ENCODE results near the gene MESP1.
"Not testable (repeated sequence)": the region's sequence is repeated elsewhere in the genome, so short reads cannot be mapped to it uniquely, and the experiment has no call there.

The MESP1 gene, protein sequence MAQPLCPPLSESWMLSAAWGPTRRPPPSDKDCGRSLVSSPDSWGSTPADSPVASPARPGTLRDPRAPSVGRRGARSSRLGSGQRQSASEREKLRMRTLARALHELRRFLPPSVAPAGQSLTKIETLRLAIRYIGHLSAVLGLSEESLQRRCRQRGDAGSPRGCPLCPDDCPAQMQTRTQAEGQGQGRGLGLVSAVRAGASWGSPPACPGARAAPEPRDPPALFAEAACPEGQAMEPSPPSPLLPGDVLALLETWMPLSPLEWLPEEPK

DNA sequence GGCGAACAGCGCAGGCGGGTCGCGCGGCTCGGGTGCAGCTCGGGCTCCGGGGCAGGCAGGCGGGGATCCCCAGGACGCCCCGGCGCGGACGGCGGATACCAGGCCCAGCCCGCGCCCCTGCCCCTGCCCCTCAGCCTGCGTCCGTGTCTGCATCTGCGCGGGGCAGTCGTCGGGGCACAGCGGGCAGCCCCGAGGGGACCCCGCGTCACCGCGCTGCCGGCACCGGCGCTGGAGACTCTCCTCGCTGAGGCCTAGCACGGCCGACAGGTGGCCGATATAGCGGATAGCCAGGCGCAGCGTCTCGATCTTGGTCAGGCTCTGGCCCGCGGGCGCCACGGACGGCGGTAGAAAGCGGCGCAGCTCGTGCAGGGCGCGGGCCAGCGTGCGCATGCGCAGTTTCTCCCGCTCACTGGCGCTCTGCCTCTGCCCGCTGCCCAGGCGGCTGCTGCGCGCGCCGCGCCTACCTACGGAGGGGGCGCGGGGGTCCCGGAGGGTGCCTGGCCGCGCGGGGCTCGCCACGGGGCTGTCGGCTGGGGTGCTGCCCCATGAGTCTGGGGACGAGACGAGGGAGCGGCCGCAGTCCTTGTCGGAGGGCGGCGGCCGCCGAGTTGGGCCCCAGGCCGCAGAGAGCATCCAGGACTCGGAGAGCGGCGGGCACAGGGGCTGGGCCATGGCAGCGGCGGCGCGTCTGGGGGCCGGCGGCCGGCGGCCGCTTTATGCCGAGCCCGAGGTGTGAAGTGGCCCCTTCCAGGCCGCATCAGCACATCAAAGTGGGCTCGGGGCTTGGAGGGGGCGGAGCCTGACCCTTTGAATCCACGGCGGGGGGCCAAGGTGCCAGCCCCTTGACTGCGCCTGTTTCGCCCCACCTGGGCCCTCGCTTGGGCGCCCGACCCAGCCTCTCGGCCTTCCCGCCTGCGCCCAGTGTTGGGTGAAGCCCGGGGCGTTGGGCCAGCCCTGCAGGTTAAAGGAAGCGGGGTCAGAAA is at the start of gene MESP1:
Gene MESP1 (minus strand): TSS at position 690 of the 983 bp plus-strand sequence. CDS start 18 bp downstream, at position 672.
- DNase-seq: peak; percentile 71 to 83

DNA sequence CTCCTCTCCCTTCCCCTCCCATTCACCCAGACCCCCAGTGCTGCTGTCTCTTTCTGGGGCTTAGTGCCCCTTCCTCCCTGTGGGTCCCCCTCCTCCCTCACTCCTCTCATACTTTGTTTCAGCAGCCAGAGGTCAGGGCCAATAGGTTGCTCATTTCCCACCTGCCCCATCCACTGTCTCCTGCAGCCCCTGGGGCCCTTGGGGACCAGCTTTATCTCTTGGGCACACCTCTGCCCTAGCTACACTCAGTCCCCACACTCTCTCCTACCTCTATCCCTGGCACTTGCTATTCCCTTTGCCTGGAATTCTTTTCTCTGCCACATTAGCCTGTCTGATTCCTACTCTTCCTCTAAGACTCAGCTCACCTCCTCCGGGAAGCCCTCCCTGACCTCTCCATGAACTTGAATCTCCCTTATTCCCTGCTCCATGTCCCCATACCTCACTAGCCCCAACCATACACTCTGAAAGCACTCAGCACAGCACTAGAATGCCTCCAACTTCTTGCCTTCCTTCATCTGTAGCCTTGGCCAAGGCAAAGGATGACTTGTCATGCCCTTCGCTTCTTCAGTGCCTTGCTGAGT is 49.0 kb upstream of the MESP1 start:
- no peak for DNase-seq

DNA sequence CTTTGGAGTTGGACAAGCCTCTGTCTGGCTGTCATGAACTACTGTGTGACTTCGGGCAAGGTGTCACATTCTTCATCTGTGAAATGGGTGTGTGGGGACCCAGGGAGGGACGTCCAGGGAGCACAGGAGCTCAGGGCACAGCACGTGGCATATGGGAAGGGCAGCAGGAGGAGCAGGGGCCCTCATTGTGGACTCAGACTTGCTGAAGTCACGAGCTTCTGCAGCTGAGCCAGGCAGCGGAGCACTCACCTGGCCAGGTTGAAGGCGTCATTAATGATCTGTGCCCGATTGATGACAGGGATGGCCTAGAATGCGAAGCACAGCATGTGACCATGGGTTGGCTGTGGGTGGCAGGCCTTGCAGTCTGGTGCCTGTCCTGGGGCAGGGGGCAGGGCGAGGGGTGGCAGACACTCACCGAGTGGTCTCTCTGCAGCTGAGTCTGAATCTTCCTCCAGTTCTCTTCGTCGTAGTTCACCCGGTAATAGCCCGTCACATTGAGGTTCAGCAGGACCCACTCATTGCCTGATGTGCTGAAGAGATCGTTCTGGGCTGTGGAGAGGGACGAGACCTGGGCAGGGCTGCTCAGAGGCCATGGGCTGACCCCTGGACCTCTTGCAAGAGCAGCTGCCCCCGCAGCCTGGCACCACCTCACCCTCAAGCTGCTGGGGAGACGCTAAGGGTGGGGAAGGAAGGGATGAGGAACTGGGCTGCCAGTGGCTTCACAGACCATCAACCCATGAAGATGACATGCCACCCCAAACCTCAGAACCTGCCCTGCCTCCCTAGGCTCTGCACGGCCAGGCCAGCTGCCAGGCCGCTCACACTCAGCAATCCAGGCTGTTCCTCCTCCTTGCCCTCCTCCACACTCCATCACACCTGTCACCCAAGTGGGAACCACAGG is 48.2 kb upstream of the MESP1 start:
- DNase-seq: no peak

DNA sequence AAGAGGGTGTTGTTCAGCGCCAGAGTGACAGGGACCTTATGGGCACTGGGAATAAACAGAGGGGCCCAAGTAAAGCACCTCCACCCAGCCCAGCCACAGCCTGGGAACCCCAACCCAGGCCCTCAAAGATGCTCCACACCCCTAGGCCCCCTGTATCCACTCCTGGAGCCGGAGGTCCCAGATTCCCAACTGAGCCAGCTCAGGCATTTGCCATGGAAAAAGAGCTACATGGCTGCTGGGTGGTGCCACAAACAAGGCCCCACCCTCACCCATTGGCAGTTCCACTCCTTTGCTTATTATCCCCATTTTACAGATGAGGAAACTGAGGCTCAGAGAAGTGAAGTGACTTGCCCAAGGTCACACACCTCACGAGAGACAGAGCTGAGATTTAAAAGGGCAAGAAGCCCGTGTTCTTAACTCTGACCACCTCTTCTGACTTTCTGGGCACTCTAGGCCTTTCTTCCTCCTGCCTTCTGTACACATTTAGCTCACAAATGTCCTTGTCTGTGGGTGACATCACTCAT is 46.7 kb upstream of the MESP1 start:
- DNase-seq: no peak

DNA sequence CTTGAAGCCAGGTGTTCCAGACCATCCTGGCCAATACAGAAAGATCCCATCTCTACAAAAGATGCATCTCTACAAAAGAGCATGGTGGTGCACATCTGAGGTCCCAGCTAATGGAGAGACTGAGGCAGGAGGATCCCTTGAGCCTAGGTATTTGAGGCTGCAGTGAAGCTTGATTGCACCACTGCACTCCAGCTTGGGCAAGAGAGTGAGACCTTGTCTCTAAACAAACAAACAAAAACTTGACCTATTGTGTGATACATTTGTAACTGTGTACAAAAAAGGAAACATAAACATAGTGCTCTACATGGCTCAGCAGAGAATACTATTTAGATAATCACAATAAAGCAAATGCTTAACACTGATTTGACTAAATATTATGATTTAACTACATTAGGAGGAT is 44.9 kb upstream of the MESP1 start:
- DNase-seq: no peak

DNA sequence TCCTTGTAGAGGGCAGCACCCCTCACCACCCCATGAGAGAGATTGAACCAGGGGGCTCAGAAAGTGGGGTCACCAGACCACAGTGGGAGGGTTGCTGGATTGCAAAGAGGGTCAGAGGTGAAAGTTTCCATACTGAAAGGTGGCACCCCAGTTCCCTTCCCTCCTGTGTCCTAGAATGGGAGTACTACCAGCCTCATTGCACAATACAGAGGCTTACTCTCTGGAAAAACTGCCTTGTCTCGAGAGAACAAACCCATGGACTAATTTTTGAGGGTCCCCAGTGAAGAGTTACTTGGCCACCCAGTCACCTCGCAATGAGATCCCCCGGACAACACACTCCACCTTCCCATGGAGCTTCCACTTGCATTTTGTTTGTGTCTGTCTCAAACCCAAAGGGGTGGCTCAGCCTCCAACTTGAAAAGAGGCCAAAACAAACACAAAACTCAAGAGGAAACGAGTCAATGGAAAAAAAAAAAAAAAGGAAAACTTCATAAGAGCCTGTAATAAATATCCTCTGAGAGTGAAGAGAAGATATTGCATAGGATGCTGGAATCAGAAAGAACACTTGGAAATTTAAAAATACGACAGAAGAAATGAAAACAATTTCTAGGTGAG is 43.7 kb upstream of the MESP1 start:
- DNase-seq: no peak

DNA sequence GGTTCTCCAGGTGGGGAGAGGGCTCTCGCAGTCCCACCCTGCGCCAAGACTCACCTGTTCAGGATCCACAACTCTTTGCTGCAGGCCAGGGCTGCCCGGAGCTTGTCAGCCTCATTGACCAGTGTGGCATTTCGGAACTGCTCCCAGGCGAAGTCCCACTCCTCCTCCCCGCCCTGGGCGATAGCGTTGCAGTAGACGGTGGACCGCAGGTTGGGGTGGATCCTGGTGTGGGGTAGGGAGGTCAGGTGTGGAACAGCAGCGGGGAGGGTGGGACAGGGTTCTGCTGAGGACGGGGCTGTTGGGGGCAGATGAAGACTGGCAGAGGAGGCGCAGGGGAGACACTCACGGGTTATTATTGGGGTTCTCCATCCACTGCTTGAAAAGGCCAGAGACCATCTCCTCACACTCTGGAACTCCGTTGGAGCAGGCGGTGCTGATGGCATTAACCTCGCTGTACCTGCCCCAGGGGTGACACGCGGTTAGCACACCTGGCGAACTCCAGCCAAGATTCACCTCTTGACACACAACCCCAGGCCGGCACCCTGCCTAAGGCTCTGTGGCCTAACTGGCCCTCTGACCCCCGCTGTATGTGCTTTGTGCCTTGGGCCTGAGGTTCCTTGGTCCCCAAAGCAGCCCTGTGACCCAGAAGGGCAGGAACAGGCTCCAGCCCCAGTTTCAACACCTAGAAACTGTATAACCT is 41.2 kb upstream of the MESP1 start:
- no peak for DNase-seq

DNA sequence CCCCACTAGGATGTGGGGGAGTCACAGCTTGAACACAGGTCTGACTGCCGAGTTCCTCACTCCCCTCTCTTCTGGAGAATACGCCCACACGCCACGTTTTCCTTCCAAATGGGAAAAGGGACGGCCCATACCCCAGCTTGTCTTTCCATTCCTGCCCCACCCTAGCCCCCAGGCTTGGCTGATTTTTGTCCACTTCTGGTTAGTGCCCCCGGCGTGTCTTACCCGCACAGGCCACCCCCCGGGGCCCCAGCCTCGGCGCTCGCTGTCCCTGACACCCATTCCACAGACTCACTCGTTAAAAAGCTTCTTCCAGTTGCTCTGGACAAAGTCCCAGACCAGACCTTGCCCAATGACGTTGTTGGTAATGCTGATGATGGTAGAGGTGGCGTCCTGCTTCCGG is 39.6 kb upstream of the MESP1 start:
- no peak for DNase-seq

DNA sequence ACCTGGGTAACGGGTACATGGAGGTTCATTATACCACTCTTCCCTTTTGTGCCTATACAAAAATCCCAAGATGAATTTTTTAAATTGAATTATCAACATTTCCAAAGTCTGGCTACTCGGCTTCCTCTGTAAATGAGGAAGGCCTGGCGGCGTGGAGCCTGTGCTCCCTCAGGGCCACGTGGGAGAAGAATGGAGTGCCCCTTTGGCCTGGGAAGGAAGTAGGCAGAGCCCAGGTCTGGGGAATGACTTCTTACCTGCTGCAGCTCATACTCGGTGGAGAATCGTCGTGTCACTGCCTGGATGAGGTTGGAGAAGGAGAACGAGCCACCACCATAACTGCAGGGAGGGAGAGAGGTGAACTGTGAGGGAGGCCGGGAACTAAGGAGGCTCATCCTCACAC is 39.2 kb upstream of the MESP1 start:
- no peak for DNase-seq

DNA sequence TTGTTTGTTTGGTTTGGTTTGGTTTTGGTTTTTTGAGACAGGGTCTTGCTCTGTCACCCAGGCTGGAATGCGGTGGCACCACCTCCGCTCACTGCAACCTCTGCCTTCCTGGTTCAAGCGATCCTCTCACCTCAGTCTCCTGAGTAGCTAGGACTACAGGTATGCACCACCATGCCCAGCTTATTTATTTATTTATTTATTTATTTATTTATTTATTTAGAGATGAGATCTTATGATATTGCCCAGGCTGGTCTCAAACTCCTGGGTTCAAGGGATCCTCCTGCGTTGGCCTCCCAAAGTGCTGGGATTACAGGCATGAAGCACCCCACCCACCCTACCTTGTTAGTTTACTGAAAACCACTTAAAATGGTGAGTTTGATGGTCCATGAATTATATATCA is 37.5 kb upstream of the MESP1 start:
- not testable (repeated sequence) for DNase-seq

DNA sequence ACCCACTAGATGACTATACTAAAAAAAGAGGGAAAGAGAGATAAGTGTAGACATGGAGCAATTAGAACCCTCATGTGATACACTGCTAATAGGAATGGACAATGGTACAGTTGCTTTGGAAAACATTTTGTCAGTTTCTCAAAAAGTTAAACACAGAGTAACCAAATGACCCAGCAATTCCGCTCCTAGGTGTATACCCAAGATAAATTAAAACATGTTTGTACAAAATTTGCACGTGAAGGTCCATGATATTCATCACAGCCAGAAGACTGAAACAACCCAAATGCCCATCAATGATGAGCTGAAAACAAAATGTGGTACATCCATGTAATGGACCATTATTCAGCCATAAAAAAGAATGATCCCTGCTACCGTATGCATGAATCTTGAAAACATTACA is 36.9 kb upstream of the MESP1 start:
- no peak for DNase-seq

DNA sequence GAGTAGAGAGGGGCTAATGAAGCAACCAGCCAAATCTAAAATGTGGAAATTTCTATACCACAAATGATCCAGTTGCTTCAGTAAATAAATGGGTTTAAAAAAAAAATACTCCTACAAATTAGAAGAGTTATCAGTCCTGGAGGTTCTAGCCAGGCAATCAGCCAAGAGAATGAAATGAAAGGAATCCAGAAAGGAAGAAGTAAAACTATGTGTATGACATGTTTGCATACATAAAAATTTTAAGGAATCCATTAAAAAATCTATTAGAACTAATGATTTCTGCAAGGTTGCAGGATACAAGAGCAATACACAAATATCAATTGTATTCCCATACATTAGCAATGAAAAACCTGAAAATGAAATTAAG is 34.7 kb upstream of the MESP1 start:
- no peak for DNase-seq

DNA sequence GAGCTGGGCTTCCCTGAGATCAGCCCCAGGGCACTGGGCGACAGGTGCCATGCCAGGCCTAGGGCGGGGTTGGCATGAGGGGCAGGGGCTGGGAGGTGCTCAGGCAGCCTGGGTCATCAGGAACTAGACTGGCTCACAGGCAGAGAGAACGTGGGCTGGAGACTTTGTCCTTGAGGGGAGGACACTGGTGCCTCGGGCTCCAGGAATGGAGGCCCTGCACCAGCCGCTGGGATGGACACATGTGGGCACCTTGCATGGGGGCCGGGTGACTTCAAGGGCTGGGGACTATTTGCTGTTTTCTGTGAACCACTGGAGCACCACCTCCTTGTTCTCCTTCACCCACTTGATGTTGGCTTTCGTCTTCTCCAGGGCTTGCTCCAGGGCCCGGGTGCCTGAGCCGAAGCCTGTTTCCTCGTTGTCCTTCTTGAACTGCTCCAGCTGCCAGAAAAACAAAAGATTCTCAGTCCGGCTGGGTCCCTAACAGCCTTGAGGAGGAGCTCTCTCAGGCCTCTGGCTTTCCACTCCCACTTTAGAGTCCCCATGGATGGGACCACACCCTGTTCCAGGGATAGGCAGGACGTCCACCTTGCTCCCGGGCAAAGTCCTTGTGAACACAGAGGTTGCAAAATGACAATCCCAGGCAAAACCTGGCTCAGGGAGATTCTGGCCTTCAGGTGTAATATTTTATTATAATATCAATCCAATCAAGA is 34.2 kb upstream of the MESP1 start:
- no peak for DNase-seq

DNA sequence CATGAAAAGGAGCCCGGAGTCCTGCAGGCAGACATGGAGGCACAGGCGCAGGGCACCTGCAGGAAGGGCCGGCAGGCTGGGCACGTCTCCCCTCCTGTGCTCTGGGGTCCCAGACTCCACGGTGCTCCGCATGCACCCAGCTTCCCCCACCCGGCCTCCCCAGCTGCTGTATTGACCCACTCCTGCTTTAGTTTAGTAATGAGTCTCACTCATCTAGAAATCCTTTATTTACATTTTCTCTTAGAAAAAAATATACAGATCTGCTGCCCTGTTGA is 33.6 kb upstream of the MESP1 start:
- DNase-seq: no peak

DNA sequence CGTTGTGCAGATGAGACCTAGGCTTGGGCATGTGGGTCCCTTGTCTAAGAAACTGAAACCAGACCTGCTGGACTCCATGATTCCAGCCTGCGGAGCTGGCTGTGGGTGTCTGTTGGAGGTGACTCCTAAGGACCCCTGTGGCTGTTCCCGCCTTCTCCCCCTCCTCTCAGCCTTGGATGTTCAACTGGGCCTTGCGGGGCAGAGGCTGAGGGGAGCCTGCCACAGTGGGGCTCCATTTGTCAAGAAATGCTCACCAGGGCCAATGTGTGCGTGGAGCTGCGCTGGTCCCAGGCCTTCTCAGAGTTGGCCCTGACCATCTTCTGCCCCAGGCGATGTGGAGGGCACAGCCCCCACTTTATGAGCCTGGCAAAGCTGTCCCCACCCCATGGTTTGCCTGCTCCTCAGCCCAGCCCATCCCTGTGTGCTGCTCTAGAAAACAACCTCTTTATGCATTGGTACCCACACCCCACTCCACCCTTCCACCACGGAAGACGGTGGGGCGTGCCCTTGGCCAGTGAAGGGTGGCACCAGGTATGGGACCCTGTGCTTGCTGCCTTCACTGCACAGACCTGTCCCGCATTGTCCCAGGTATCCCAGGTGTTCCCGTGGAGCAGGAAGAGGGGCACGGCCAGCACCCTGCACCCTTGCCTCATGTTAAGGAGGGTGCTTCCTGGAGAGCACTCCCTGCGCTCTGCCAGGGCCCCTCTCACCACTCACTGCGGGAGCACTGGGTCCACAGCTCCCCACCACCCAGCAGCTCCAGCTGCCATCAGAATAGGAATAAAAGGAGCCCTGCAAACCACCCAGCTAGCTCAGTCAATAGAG is 33.0 kb upstream of the MESP1 start:
- DNase-seq: no peak

DNA sequence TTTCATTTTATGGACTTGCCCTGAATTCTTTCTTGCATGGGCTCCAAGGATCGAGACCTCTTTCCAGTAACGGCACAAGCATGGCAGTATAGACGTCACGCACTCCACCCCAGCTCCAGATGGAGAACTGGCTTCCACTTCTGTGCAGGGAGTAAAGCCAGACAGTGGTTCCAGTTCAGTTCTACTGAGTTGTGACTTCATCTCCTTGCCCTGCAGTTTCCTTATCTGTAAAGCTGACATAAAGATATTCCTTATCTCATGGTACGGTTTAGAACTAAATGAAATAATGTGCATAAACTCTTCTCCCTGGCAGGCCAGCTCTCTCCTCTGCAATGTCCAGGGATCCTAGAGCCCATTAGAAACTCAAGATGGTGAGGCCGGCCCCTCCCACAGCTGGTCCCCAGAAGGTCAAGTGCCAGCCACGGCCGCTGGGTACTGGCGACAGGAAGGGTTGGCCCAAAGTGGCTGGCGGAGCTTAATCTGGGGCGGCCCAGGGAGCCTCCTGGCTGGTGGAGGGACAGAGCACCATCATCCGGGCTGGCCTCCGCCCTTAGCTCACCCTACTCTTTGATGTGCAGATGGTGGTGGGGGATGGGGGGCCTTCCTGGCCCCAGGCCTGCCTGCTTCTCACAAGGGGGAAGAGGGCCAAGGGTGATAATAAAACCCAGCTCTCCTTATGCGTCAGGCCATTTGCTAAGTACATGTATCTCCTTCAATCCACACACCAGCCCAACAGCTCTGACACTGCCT is 32.2 kb upstream of the MESP1 start:
- DNase-seq: no peak

DNA sequence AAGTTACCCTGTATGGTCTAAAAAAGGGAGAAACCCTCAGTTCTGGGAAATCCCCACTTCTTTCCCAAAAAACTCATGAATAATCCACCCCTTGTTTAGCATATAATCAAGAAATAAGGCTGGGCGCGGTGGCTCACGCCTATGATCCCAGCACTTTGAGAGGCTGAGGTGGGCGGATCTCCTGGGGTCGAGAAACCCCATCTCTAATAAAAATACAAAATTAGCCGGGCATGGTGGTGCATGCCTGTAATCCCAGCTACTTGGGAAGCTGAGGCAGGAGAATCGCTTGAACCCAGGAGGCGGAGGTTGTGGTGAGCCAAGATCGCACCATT is 31.5 kb upstream of the MESP1 start:
- DNase-seq: not testable (repeated sequence)

DNA sequence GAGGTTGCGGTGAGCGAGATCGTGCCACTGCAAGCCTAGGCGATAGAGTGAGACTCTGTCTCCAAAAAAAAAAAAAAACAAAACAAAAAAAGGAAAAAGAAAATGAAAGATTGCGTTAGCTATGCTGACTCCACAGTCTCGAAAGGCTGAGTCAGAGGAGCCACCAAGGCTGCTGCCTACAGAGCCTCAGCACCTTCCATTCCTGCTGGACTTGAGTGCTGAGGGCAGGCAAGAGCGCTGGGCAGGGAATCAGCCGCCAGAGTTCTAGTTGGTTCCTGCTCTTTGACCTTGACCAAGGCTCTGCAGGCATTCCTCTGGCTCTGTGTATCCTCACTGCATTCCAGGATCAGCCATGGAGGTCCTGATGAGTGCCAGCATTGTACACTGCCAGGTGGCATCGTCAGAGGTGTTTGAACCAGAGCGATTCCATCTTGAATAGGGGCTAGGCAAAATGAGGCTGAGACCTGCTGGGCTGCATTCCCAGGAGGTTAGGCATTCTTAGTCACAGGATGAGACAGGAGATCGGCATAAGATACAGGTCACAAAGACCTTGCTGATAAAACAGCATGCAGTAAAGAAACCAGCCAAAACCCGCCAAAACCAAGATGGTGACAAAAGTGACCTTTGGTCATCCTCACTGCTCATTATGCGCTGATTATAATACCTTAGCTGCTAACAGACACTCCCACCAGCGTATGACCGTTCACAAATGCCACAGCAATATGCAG is 31.0 kb upstream of the MESP1 start:
- DNase-seq: no peak

DNA sequence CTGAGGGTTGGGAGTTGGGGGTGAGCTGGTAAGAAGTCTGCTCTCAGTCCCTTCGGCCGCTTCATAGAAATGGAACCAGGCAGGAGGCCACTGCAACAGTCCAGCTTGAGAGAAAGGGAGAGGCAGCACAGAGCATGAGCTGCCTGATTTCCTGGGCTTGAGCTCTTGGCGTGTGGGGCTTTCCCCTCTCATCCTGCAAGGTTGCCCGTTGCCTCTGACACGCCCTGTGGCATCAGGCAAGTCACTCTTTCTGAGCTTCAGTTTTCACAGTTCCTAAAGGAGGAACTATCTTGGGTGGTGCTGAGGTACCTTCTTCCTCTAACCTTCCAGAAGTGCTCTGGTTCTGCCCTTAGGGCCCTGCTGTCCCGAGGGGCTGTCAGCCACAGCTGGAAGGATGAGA is 30.0 kb upstream of the MESP1 start:
- peak; percentile 22 to 44 for DNase-seq

Data from Kasumi-1 (cell line).